GM23338 (cell line): Measurements from ENCODE around the gene OPRL1.
"Not testable (repeated sequence)": the region's sequence is repeated elsewhere in the genome, so short reads cannot be mapped to it uniquely, and the experiment has no call there.

Experiments
- CREB1 ChIP-seq: fragments of 250-450 bp; sonication (Bioruptor Pico); IDR thresholded peaks from 2 replicates; pipeline ENCODE4 v1.5.0; 2020; ENCODE audit warnings: low read depth, mild to moderate bottlenecking, moderate library complexity
- CTCF ChIP-seq, 2 experiments: fragments of 200-600 bp in 1 of 2; sonication (generic) in 1 of 2; conservative IDR thresholded peaks; 2 replicates each; pipeline versions ENCODE4 v1.5.1 to v1.6.1; 2016 to 2017; ENCODE audit warnings: antibody characterized with exemption in 2 of 2, low read depth in 2 of 2, mild to moderate bottlenecking in 2 of 2, moderate library complexity in 1 of 2
- EZH2 ChIP-seq: fragments of 200-600 bp; sonication (generic); IDR thresholded peaks from one replicate; pipeline ENCODE4 v1.8.0; 2017; ENCODE audit warnings: antibody characterized with exemption, mild to moderate bottlenecking, low read depth; ENCODE audit not compliant: unreplicated experiment
- EZH2phosphoT487 ChIP-seq: fragments of 200-600 bp; sonication (generic); IDR thresholded peaks from one replicate; pipeline ENCODE4 v1.8.1; 2018; ENCODE audit warnings: antibody characterized with exemption; ENCODE audit not compliant: unreplicated experiment
- POLR2AphosphoS5 ChIP-seq: IDR thresholded peaks from 2 replicates; pipeline ENCODE4 v1.6.1; 2016; ENCODE audit warnings: antibody characterized with exemption, low read depth
- TF ChIP-seq, protein P1 (sequence below): IDR thresholded peaks from one replicate; pipeline ENCODE4 v1.6.1; 2018; ENCODE audit warnings: antibody characterized with exemption; ENCODE audit not compliant: unreplicated experiment
- TF ChIP-seq, protein P2 (sequence below): IDR thresholded peaks from 2 replicates; pipeline ENCODE4 v1.6.1; 2016; ENCODE audit warnings: antibody characterized with exemption

DNA sequence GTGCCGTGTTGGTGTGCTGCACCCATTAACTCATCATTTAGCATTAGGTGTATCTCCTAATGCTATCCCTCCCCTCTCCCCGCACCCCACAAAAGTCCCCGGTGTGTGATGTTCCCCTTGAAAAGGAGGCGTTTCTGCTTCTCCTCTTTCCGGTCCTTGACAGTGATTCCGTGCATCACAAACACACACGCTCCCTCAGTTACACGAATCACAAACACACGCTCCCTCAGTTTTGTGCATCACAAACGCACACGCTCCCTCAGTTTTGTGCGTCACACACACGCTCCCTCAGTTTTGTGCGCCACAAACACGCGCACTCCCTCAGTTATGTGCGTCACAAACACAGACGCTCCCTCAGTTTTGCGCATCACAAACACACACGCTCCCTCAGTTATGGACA, 54.9 kb downstream of the OPRL1 start:
- not testable (repeated sequence) for TF ChIP-seq CTCF (conservative IDR thresholded peaks at IDR 0.05; ENCODE audit: low read depth in 2 of 2); EZH2; POLR2AphosphoS5; CREB1 (CRISPR knock-in tag); EZH2phosphoT487
- TF ChIP-seq, protein P1, sequence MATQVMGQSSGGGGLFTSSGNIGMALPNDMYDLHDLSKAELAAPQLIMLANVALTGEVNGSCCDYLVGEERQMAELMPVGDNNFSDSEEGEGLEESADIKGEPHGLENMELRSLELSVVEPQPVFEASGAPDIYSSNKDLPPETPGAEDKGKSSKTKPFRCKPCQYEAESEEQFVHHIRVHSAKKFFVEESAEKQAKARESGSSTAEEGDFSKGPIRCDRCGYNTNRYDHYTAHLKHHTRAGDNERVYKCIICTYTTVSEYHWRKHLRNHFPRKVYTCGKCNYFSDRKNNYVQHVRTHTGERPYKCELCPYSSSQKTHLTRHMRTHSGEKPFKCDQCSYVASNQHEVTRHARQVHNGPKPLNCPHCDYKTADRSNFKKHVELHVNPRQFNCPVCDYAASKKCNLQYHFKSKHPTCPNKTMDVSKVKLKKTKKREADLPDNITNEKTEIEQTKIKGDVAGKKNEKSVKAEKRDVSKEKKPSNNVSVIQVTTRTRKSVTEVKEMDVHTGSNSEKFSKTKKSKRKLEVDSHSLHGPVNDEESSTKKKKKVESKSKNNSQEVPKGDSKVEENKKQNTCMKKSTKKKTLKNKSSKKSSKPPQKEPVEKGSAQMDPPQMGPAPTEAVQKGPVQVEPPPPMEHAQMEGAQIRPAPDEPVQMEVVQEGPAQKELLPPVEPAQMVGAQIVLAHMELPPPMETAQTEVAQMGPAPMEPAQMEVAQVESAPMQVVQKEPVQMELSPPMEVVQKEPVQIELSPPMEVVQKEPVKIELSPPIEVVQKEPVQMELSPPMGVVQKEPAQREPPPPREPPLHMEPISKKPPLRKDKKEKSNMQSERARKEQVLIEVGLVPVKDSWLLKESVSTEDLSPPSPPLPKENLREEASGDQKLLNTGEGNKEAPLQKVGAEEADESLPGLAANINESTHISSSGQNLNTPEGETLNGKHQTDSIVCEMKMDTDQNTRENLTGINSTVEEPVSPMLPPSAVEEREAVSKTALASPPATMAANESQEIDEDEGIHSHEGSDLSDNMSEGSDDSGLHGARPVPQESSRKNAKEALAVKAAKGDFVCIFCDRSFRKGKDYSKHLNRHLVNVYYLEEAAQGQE, result not testable (repeated sequence)
- TF ChIP-seq, protein P2, sequence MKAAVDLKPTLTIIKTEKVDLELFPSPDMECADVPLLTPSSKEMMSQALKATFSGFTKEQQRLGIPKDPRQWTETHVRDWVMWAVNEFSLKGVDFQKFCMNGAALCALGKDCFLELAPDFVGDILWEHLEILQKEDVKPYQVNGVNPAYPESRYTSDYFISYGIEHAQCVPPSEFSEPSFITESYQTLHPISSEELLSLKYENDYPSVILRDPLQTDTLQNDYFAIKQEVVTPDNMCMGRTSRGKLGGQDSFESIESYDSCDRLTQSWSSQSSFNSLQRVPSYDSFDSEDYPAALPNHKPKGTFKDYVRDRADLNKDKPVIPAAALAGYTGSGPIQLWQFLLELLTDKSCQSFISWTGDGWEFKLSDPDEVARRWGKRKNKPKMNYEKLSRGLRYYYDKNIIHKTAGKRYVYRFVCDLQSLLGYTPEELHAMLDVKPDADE, result not testable (repeated sequence)
